ENCODE results near the gene LCP2. TPM values are rescaled to one million over a fixed set of nuclear protein-coding genes. Genes with fewer than 3 reads are reported as not detected.
A peak's percentile ranks its signal among the peaks of the same experiment; 100 is the strongest.

LCP2 gene
- total and polyA plus RNA-seq, 10 of the 15 experiments (the other 5 are each of a cell fraction or from before 2014, with no cell fraction given): 8.0 to 50.5 (median 20.6) TPM

DNA sequence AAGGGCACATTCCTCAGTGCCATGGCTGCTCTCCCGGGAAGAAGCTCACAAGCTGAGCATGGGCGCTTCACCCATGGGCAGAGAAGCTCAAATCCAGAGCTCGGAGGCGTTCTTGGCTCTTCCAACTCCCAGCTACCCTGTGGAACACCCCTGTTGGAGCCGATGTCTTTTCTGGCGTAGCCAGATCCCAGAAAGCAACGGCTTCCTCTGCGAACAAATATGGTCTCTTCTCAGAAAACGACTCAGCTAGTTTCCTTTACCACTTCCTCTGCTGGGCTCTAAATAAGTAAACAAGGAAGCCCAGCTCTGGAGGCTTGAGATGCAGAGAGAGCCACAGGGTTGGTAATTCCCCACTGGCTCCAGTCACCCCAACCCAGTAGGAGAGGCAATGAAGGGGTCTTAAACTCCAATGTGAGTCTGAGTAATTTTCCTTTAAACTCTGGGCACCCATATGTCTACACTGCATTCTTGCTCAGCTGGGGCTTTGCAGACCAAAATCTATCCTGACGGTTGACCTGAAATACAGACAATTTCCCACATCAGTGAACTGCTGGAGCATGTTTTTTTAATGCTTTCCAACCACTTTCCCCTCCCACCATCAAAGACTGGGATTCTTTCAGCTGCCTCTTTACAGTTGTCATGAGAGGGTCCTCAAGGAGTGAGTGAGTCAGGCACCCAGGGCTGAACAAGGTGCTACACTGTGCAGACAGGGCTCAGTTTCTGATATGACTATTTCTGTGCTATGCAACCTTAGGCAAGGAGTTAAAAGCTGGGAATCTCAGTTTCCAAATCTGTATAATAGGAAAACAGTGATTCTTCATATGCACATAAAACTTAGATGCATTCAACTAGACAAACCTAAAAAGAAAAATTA, at the start of gene LCP2 (continued):
- TF ChIP-seq, protein P1, sequence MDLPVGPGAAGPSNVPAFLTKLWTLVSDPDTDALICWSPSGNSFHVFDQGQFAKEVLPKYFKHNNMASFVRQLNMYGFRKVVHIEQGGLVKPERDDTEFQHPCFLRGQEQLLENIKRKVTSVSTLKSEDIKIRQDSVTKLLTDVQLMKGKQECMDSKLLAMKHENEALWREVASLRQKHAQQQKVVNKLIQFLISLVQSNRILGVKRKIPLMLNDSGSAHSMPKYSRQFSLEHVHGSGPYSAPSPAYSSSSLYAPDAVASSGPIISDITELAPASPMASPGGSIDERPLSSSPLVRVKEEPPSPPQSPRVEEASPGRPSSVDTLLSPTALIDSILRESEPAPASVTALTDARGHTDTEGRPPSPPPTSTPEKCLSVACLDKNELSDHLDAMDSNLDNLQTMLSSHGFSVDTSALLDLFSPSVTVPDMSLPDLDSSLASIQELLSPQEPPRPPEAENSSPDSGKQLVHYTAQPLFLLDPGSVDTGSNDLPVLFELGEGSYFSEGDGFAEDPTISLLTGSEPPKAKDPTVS (IDR thresholded peaks at IDR 0.05; ENCODE audit: low read depth, low read length): no peak
- TF ChIP-seq, protein P2, sequence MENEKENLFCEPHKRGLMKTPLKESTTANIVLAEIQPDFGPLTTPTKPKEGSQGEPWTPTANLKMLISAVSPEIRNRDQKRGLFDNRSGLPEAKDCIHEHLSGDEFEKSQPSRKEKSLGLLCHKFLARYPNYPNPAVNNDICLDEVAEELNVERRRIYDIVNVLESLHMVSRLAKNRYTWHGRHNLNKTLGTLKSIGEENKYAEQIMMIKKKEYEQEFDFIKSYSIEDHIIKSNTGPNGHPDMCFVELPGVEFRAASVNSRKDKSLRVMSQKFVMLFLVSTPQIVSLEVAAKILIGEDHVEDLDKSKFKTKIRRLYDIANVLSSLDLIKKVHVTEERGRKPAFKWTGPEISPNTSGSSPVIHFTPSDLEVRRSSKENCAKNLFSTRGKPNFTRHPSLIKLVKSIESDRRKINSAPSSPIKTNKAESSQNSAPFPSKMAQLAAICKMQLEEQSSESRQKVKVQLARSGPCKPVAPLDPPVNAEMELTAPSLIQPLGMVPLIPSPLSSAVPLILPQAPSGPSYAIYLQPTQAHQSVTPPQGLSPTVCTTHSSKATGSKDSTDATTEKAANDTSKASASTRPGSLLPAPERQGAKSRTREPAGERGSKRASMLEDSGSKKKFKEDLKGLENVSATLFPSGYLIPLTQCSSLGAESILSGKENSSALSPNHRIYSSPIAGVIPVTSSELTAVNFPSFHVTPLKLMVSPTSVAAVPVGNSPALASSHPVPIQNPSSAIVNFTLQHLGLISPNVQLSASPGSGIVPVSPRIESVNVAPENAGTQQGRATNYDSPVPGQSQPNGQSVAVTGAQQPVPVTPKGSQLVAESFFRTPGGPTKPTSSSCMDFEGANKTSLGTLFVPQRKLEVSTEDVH (IDR thresholded peaks at IDR 0.05; ENCODE audit: low read depth, partially characterized antibody): no peak
- TF ChIP-seq, protein P3, sequence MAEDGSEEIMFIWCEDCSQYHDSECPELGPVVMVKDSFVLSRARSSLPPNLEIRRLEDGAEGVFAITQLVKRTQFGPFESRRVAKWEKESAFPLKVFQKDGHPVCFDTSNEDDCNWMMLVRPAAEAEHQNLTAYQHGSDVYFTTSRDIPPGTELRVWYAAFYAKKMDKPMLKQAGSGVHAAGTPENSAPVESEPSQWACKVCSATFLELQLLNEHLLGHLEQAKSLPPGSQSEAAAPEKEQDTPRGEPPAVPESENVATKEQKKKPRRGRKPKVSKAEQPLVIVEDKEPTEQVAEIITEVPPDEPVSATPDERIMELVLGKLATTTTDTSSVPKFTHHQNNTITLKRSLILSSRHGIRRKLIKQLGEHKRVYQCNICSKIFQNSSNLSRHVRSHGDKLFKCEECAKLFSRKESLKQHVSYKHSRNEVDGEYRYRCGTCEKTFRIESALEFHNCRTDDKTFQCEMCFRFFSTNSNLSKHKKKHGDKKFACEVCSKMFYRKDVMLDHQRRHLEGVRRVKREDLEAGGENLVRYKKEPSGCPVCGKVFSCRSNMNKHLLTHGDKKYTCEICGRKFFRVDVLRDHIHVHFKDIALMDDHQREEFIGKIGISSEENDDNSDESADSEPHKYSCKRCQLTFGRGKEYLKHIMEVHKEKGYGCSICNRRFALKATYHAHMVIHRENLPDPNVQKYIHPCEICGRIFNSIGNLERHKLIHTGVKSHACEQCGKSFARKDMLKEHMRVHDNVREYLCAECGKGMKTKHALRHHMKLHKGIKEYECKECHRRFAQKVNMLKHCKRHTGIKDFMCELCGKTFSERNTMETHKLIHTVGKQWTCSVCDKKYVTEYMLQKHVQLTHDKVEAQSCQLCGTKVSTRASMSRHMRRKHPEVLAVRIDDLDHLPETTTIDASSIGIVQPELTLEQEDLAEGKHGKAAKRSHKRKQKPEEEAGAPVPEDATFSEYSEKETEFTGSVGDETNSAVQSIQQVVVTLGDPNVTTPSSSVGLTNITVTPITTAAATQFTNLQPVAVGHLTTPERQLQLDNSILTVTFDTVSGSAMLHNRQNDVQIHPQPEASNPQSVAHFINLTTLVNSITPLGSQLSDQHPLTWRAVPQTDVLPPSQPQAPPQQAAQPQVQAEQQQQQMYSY (CRISPR knock-in tag; IDR thresholded peaks at IDR 0.05): no peak
- no peak for TF ChIP-seq CREM (IDR thresholded peaks at IDR 0.05; ENCODE audit: low read depth)
- TF ChIP-seq, protein P4, sequence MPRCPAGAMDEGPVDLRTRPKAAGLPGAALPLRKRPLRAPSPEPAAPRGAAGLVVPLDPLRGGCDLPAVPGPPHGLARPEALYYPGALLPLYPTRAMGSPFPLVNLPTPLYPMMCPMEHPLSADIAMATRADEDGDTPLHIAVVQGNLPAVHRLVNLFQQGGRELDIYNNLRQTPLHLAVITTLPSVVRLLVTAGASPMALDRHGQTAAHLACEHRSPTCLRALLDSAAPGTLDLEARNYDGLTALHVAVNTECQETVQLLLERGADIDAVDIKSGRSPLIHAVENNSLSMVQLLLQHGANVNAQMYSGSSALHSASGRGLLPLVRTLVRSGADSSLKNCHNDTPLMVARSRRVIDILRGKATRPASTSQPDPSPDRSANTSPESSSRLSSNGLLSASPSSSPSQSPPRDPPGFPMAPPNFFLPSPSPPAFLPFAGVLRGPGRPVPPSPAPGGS (IDR thresholded peaks at IDR 0.05; ENCODE audit: borderline replicate concordance, insufficient read depth, low read depth, low read length, poor library complexity, severe bottlenecking): no peak
- TF ChIP-seq MYC (IDR thresholded peaks at IDR 0.05; ENCODE audit: insufficient read depth, insufficient read length, insufficient replicate concordance, low read length, severe bottlenecking): no peak
- no peak for TF ChIP-seq POLR2AphosphoS2 (IDR thresholded peaks at IDR 0.05; ENCODE audit: low read depth, low read length)
- TF ChIP-seq ATF7 (IDR thresholded peaks at IDR 0.05; ENCODE audit: low read depth): no peak
- TF ChIP-seq ASH2L (IDR thresholded peaks at IDR 0.05; ENCODE audit: borderline replicate concordance, low read depth): no peak
- 0 out of 2 replicates have a peak, but pooled peaks have one; percentile 8 for TF ChIP-seq POLR2AphosphoS5 (IDR thresholded peaks at IDR 0.05; ENCODE audit: low read length)
- no peak for TF ChIP-seq RAD51 (IDR thresholded peaks at IDR 0.05)
- TF ChIP-seq RUNX3 (IDR thresholded peaks at IDR 0.05; ENCODE audit: low read length): peak; percentile 68
- TF ChIP-seq, protein P5, sequence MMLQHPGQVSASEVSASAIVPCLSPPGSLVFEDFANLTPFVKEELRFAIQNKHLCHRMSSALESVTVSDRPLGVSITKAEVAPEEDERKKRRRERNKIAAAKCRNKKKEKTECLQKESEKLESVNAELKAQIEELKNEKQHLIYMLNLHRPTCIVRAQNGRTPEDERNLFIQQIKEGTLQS (IDR thresholded peaks at IDR 0.05; ENCODE audit: borderline replicate concordance, extremely low read depth, low read depth, low read length): no peak
- no peak for TF ChIP-seq STAT1 (conservative IDR thresholded peaks at IDR 0.05)
- TF ChIP-seq KAT2A (conservative IDR thresholded peaks at IDR 0.05; ENCODE audit: control insufficient read depth, low read depth, low read length): no peak
- TF ChIP-seq ZSCAN29 (IDR thresholded peaks at IDR 0.05): no peak
- TF ChIP-seq, protein P6, sequence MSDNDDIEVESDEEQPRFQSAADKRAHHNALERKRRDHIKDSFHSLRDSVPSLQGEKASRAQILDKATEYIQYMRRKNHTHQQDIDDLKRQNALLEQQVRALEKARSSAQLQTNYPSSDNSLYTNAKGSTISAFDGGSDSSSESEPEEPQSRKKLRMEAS (IDR thresholded peaks at IDR 0.05; ENCODE audit: low read depth, low read length): no peak
- no peak for TF ChIP-seq HDAC2 (IDR thresholded peaks at IDR 0.05)
- TF ChIP-seq POLR2A (IDR thresholded peaks at IDR 0.05; ENCODE audit: low read depth, low read length): peak; percentile 54; the same call in 1 of the 2 replicates
- peak; percentile 35 to 48; a peak in 3 of 4 replicates for TF ChIP-seq IKZF2 (IDR thresholded peaks at IDR 0.05)
